HFFc6 (cell line): ENCODE data around the gene PLXNA4. TPM values are rescaled to one million over a fixed set of nuclear protein-coding genes. Genes with fewer than 3 reads are reported as not detected.

Experiments
- DNase-seq: peaks from one replicate; pipeline ENCODE4 v3.0.0-alpha.2; 2018
- H3K27ac Mint-ChIP-seq: 2 replicates; pipeline ENCODE4 v1.8.0; 2020; ENCODE audit warnings: mild to moderate bottlenecking, mixed read lengths
- H3K27me3 Mint-ChIP-seq: 2 replicates; pipeline ENCODE4 v1.8.0; 2021; ENCODE audit warnings: mild to moderate bottlenecking, moderate library complexity, mixed read lengths; ENCODE audit not compliant: insufficient read depth
- H3K36me3 Mint-ChIP-seq: 2 replicates; pipeline ENCODE4 v1.8.0; 2021; ENCODE audit warnings: low read depth, mixed read lengths
- H3K4me1 Mint-ChIP-seq: 2 replicates; pipeline ENCODE4 v1.8.0; 2020; ENCODE audit warnings: low read depth, mixed read lengths
- H3K4me3 Mint-ChIP-seq: 2 replicates; pipeline ENCODE4 v1.8.0; 2020; ENCODE audit warnings: mild to moderate bottlenecking, moderate library complexity, mixed read lengths
- H3K9me3 Mint-ChIP-seq: 2 replicates; pipeline ENCODE4 v1.8.0; 2020; ENCODE audit warnings: mild to moderate bottlenecking, mixed read lengths
- total RNA-seq, 6 experiments: library from RNA; stranded (reverse); fragmentation: NEBNext Ultra II Directional; extraction: Animal tissue kit (Norgen Biotek cat#: 25700); gene quantifications; 2 replicates in 1 of 6; 3 replicates in 5 of 6; pipeline ENCODE4 v1.2.3, GENCODE V29; 2021
- TF ChIP-seq, protein P1 (sequence below): fragments of 200-600 bp; sonication (generic); IDR thresholded peaks from 2 replicates; pipeline ENCODE4 v1.5.0; 2021; ENCODE audit warnings: antibody characterized with exemption, mild to moderate bottlenecking

PLXNA4 gene
- total RNA-seq, 6 experiments from 2014 or later = 0.02 to 0.14 (median 0.05) TPM; not detected in 2

- Mint-ChIP-seq H3K36me3 (no peaks in the 10 kb centered on the region), H3K9me3 (no peaks in the 10 kb centered on the region), H3K27me3 (peaks cover 29% of the 10 kb centered on the region), H3K27ac (no peak overlapping the region), H3K4me3 (no peak overlapping the region), H3K4me1 (peaks cover 13% of the 10 kb centered on the region)
- TF ChIP-seq, protein P1, sequence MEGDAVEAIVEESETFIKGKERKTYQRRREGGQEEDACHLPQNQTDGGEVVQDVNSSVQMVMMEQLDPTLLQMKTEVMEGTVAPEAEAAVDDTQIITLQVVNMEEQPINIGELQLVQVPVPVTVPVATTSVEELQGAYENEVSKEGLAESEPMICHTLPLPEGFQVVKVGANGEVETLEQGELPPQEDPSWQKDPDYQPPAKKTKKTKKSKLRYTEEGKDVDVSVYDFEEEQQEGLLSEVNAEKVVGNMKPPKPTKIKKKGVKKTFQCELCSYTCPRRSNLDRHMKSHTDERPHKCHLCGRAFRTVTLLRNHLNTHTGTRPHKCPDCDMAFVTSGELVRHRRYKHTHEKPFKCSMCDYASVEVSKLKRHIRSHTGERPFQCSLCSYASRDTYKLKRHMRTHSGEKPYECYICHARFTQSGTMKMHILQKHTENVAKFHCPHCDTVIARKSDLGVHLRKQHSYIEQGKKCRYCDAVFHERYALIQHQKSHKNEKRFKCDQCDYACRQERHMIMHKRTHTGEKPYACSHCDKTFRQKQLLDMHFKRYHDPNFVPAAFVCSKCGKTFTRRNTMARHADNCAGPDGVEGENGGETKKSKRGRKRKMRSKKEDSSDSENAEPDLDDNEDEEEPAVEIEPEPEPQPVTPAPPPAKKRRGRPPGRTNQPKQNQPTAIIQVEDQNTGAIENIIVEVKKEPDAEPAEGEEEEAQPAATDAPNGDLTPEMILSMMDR = no peak
- DNase-seq = no peak
These were observed 86.5 kb downstream of the PLXNA4 start for GRCh38 chr7:132489776-132490237.

DNA sequence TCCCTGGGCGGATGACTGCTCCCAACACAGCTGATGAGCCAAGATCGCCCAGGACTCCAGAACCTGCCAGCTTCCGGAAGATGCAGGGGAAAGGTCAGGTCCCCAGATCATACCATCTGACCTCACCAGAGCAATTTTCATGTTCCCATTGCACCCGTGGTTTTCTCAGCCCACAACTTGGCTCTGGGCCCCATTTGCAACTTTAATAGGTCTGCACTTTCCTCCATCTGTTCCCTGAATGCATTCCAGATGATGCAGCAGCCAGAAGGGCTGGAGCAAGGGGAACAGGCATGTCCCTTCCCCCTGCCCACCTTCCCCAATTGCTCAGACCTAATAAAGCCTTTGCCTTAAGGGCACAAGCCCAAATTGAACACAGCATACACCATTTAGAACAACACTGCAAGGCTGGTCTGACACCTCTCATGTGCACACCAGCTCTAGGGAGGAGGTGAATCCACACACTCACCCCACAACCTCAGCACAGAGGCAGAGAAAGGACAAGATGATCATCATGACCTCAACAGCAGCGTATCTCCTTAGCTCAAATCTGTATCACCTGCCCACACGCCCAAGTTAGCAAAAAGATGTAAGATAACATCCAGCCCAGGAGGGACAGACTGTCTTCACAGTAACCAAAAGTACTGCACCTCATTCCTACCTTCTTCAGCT, 87.5 kb downstream of the PLXNA4 start:
- peaks cover 26% of the 10 kb centered on the region for H3K27me3 Mint-ChIP-seq
- TF ChIP-seq, protein P1 = no peak
- no peaks in the 10 kb centered on the region for H3K36me3 Mint-ChIP-seq
- H3K4me1 Mint-ChIP-seq = peaks cover 13% of the 10 kb centered on the region
- no peak overlapping the region for H3K27ac Mint-ChIP-seq
- no peaks in the 10 kb centered on the region for H3K9me3 Mint-ChIP-seq
- H3K4me3 Mint-ChIP-seq = no peak overlapping the region
- no peak for DNase-seq

- H3K4me1 Mint-ChIP-seq = peaks cover under 1% of the 10 kb centered on the region
- no peak overlapping the region for H3K4me3 Mint-ChIP-seq
- no peak for DNase-seq
- no peaks in the 10 kb centered on the region for H3K36me3 Mint-ChIP-seq
- no peaks in the 10 kb centered on the region for H3K9me3 Mint-ChIP-seq
- TF ChIP-seq, protein P1 = no peak
- H3K27ac Mint-ChIP-seq = no peak overlapping the region
- H3K27me3 Mint-ChIP-seq = peaks cover 36% of the 10 kb centered on the region
These were observed 90.0 kb downstream of the PLXNA4 start for GRCh38 chr7:132486274-132486610.

- H3K27me3 Mint-ChIP-seq = peaks cover 36% of the 10 kb centered on the region
- no peaks in the 10 kb centered on the region; the same call in 1 of the 2 replicates for H3K4me1 Mint-ChIP-seq
- H3K36me3 Mint-ChIP-seq = no peaks in the 10 kb centered on the region
- DNase-seq = no peak
- TF ChIP-seq, protein P1 = no peak
- H3K4me3 Mint-ChIP-seq = no peak overlapping the region
- no peaks in the 10 kb centered on the region for H3K9me3 Mint-ChIP-seq
- no peak overlapping the region for H3K27ac Mint-ChIP-seq
These were observed 90.5 kb downstream of the PLXNA4 start for GRCh38 chr7:132485600-132486273.

DNA sequence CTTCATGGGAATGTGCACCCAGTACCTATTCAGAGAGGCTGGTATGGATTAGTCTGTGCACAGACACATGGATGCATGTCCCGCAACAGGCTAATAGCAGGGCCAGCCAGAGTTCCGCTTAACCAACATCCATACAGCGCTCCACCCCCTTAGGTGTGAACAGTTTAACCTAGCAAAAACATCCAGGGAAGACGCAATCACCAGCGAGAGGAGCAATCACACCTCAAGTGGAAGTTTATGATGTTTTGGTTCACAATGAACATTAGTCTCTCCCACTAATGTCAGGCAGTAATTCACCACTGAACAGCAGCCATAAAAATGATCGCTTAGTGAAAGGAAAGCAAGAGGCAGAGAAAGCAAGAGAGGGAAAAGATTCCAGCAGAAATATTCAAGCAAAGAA, 91.1 kb downstream of the PLXNA4 start:
- DNase-seq = no peak
- H3K4me1 Mint-ChIP-seq = no peaks in the 10 kb centered on the region; the same call in 1 of the 2 replicates
- H3K9me3 Mint-ChIP-seq = no peaks in the 10 kb centered on the region
- TF ChIP-seq, protein P1 = no peak
- H3K36me3 Mint-ChIP-seq = no peaks in the 10 kb centered on the region
- H3K27ac Mint-ChIP-seq = no peak overlapping the region
- peaks cover 36% of the 10 kb centered on the region for H3K27me3 Mint-ChIP-seq
- H3K4me3 Mint-ChIP-seq = no peak overlapping the region
